ENCODE measurements around the gene SLC25A13.

Gene SLC25A13

GRCh38 chr7:96238976-96239766 lies 82.7 kb downstream of the SLC25A13 start:
- DNase-seq (ENCODE audit: low spot score): no peak

GRCh38 chr7:96238474-96238873 lies 83.4 kb downstream of the SLC25A13 start:
- DNase-seq (ENCODE audit: low spot score): no peak

- no peak for DNase-seq (ENCODE audit: low spot score)
Measured at GRCh38 chr7:96237040-96237439, 84.9 kb downstream of the SLC25A13 start.

GRCh38 chr7:96236198-96237039 lies 85.5 kb downstream of the SLC25A13 start:
- DNase-seq (ENCODE audit: low spot score): no peak

GRCh38 chr7:96235281-96235680 lies 86.6 kb downstream of the SLC25A13 start:
- DNase-seq (ENCODE audit: low spot score): no peak

GRCh38 chr7:96233528-96234154 lies 88.3 kb downstream of the SLC25A13 start:
- DNase-seq (ENCODE audit: low spot score): no peak

- no peak for DNase-seq (ENCODE audit: low spot score)
Measured at GRCh38 chr7:96233084-96233483, 88.8 kb downstream of the SLC25A13 start.

GRCh38 chr7:96228760-96229159 lies 93.1 kb downstream of the SLC25A13 start:
- DNase-seq (ENCODE audit: low spot score): no peak

GRCh38 chr7:96225251-96225650 lies 96.6 kb downstream of the SLC25A13 start:
- no peak for DNase-seq (ENCODE audit: low spot score)

- no peak for DNase-seq (ENCODE audit: low spot score)
Measured at GRCh38 chr7:96224685-96225084, 97.2 kb downstream of the SLC25A13 start.

GRCh38 chr7:96224073-96224472 lies 97.8 kb downstream of the SLC25A13 start:
- no peak for DNase-seq (ENCODE audit: low spot score)

- DNase-seq (ENCODE audit: low spot score): no peak
Measured at GRCh38 chr7:96221888-96222287, 100.0 kb downstream of the SLC25A13 start.

GRCh38 chr7:96219378-96220130 lies 102.3 kb downstream of the SLC25A13 start:
- no peak for DNase-seq (ENCODE audit: low spot score)

- no peak for DNase-seq (ENCODE audit: low spot score)
Measured at GRCh38 chr7:96218664-96219243, 103.1 kb downstream of the SLC25A13 start.

GRCh38 chr7:96217147-96217546 lies 104.8 kb downstream of the SLC25A13 start:
- no peak for DNase-seq (ENCODE audit: low spot score)

GRCh38 chr7:96216373-96216772 lies 105.5 kb downstream of the SLC25A13 start:
- no peak for DNase-seq (ENCODE audit: low spot score)

- no peak for DNase-seq (ENCODE audit: low spot score)
Measured at GRCh38 chr7:96212474-96212873, 109.4 kb downstream of the SLC25A13 start.

GRCh38 chr7:96211954-96212353 lies 109.9 kb downstream of the SLC25A13 start:
- DNase-seq (ENCODE audit: low spot score): no peak

GRCh38 chr7:96205665-96206064 lies 116.2 kb downstream of the SLC25A13 start:
- peak; percentile 28 for DNase-seq (ENCODE audit: low spot score)

GRCh38 chr7:96204601-96205000 lies 117.3 kb downstream of the SLC25A13 start:
- DNase-seq (ENCODE audit: low spot score): no peak

GRCh38 chr7:96203786-96204185 lies 118.1 kb downstream of the SLC25A13 start:
- DNase-seq (ENCODE audit: low spot score): no peak

GRCh38 chr7:96202102-96202501 lies 119.8 kb downstream of the SLC25A13 start:
- DNase-seq (ENCODE audit: low spot score): no peak

All from hematopoietic multipotent progenitor cell treated with erythropoietin and hydrocortisone succinate and interleukin-3 and kit ligand, for 17 days (in vitro differentiated cells).